HCT116 (cell line): Measurements from ENCODE around the gene NFKB2. TPM values are rescaled to one million over a fixed set of nuclear protein-coding genes. Genes with fewer than 3 reads are reported as not detected.

ENCODE experiments used
- ATAC-seq: fragments of 200-7000 bp; cut with Tn5 transposase; 2 replicates; pipeline ENCODE4 v1.9.1; 2020; ENCODE audit warnings: mild to moderate bottlenecking, moderate library complexity
- BruUV-seq: library from RNA; stranded (reverse); fragments of 400-500 nt; replicated peaks from 2 replicates; lab custom pipeline; 2021; lab: Mats Ljungman, UMichigan
- CTCF ChIA-PET: fragments of 300-600 bp; sonication (Branson Sonifier 250); formaldehyde crosslinking; loops from one replicate; lab custom pipeline; 2021; ENCODE audit warnings: antibody characterized with exemption; lab: Charles Lee
- POLR2A ChIA-PET: fragments of 300-600, 350-600 bp; sonication (Branson Sonifier 250); formaldehyde crosslinking; loops from one replicate; lab custom pipeline; 2021; ENCODE audit warnings: antibody characterized with exemption; lab: Charles Lee
- RAD21 ChIA-PET, 2 experiments: fragments of 300-600 bp; sonication (Branson Sonifier 250); formaldehyde crosslinking; loops; one replicate each; lab custom pipeline; 2023; ENCODE audit warnings: low total read pairs in 2 of 2; ENCODE audit not compliant: uncharacterized antibody in 2 of 2, unreplicated experiment in 2 of 2, low non-redundant PET in 1 of 2; lab: Charles Lee
- DNase-seq: peaks from one replicate; pipeline ENCODE4 v3.0.0-alpha.2; 2010; ENCODE audit warnings: low read depth, low spot score
- H2AFZ ChIP-seq: fragments of 200-600 bp; shearing (Covaris generic), sonication (generic); 2 replicates; pipeline ENCODE4 v1.6.1; 2017; ENCODE audit warnings: low read depth, mixed run types, mixed read lengths, antibody characterized with exemption, low read length; ENCODE audit not compliant: poor library complexity, severe bottlenecking
- H3K27ac ChIP-seq: 2 replicates; pipeline ENCODE4 v1.5.1; 2012; ENCODE audit warnings: low read depth, low read length
- H3K27me3 ChIP-seq: fragments of 200-600 bp; sonication (generic); 2 replicates; pipeline ENCODE4 v1.6.1; 2016; ENCODE audit warnings: mixed run types, low read length, mixed read lengths; ENCODE audit not compliant: insufficient read depth
- H3K36me3 ChIP-seq, 2 experiments: fragments of 200-500 bp in 1 of 2; fragments of 200-600 bp in 1 of 2; sonication (Bioruptor generic) in 1 of 2; sonication (generic) in 1 of 2; 2 replicates each; pipeline versions ENCODE4 v1.5.1 to v1.6.1; 2014 to 2016; ENCODE audit warnings: low read length in 2 of 2, inconsistent platforms in 1 of 2, mixed read lengths in 1 of 2, mixed run types in 1 of 2; ENCODE audit not compliant: insufficient read depth in 2 of 2, control insufficient read depth in 1 of 2
- H3K4me1 ChIP-seq, 2 experiments: fragments of 200-600 bp in 1 of 2; sonication (generic) in 1 of 2; 2 replicates each; pipeline versions ENCODE4 v1.5.1 to v1.6.1; 2012 to 2017; ENCODE audit warnings: low read length in 2 of 2, inconsistent platforms in 1 of 2, mild to moderate bottlenecking in 1 of 2, mixed read lengths in 1 of 2, mixed run types in 1 of 2, moderate library complexity in 1 of 2; ENCODE audit not compliant: insufficient read depth in 2 of 2, control insufficient read depth in 1 of 2
- H3K4me2 ChIP-seq: fragments of 200-600 bp; sonication (generic); 2 replicates; pipeline ENCODE4 v1.6.1; 2017; ENCODE audit warnings: mixed run types, low read length, mixed read lengths
- H3K4me3 ChIP-seq, 2 experiments: fragments of 200-600 bp in 1 of 2; sonication (generic) in 1 of 2; replicated peaks in 1 of 2; 2 replicates each; pipeline ENCODE4 v1.5.1; 2011 to 2016; ENCODE audit warnings: low read length in 2 of 2, control low read depth in 1 of 2, low read depth in 1 of 2, mild to moderate bottlenecking in 1 of 2, mixed read lengths in 1 of 2, mixed run types in 1 of 2
- H3K79me2 ChIP-seq: fragments of 200-600 bp; sonication (generic); 2 replicates; pipeline ENCODE4 v1.6.1; 2017; ENCODE audit warnings: mild to moderate bottlenecking, mixed run types, low read length, moderate library complexity, mixed read lengths; ENCODE audit not compliant: insufficient read depth
- H3K9ac ChIP-seq: fragments of 200-600 bp; sonication (generic); 2 replicates; pipeline ENCODE4 v1.6.1; 2016; ENCODE audit warnings: low read length, mixed read lengths
- H3K9me2 ChIP-seq: fragments of 200-600 bp; sonication (generic), shearing (Covaris generic); 2 replicates; pipeline ENCODE4 v1.6.1; 2017; ENCODE audit warnings: mixed run types, mild to moderate bottlenecking, moderate library complexity; ENCODE audit not compliant: insufficient read depth
- H3K9me3 ChIP-seq, 2 experiments: fragments of 200-500 bp in 1 of 2; fragments of 200-600 bp in 1 of 2; sonication (Bioruptor generic) in 1 of 2; sonication (generic) in 1 of 2; 2 replicates each; pipeline ENCODE4 v1.6.1; 2014 to 2017; ENCODE audit warnings: low read length in 2 of 2, mixed read lengths in 2 of 2, inconsistent platforms in 1 of 2, low read depth in 1 of 2, mild to moderate bottlenecking in 1 of 2, mixed run types in 1 of 2, moderate library complexity in 1 of 2; ENCODE audit not compliant: control insufficient read depth in 1 of 2, insufficient read depth in 1 of 2
- H4K20me1 ChIP-seq: fragments of 200-600 bp; sonication (generic), shearing (Covaris generic); 2 replicates; pipeline ENCODE4 v1.6.1; 2017; ENCODE audit warnings: mixed run types, mild to moderate bottlenecking, moderate library complexity; ENCODE audit not compliant: insufficient read depth
- CBX3 ChIP-seq: IDR thresholded peaks from 2 replicates; pipeline ENCODE4 v1.6.1; 2012; ENCODE audit warnings: low read depth
- CEBPB ChIP-seq: IDR thresholded peaks from 2 replicates; pipeline ENCODE4 v1.6.1; 2012; ENCODE audit warnings: low read depth
- ELF1 ChIP-seq: IDR thresholded peaks from 2 replicates; pipeline ENCODE4 v1.6.1; 2012; ENCODE audit warnings: low read depth, borderline replicate concordance
- EZH2 ChIP-seq: fragments of 200-600 bp; sonication (generic); IDR thresholded peaks from 2 replicates; pipeline ENCODE4 v1.6.1; 2017; ENCODE audit warnings: antibody characterized with exemption, mixed run types
- EZH2phosphoT487 ChIP-seq: fragments of 200-600 bp; IDR thresholded peaks from 2 replicates; pipeline ENCODE4 v1.6.1; 2018; ENCODE audit warnings: antibody characterized with exemption, borderline replicate concordance
- FOSL1 ChIP-seq: IDR thresholded peaks from 2 replicates; pipeline ENCODE4 v1.6.1; 2012; ENCODE audit warnings: low read depth
- POLR2A ChIP-seq: IDR thresholded peaks from 2 replicates; pipeline ENCODE4 v1.7.0; 2011; ENCODE audit warnings: borderline replicate concordance; ENCODE audit not compliant: insufficient read depth, insufficient read length; ENCODE audit errors: extremely low read depth
- POLR2AphosphoS5 ChIP-seq: IDR thresholded peaks from 2 replicates; pipeline ENCODE4 v1.6.1; 2011; ENCODE audit warnings: mild to moderate bottlenecking, low read depth, low read length, moderate library complexity
- SIN3A ChIP-seq: IDR thresholded peaks from 2 replicates; pipeline ENCODE4 v1.6.1; 2012; ENCODE audit warnings: low read depth
- SRF ChIP-seq: IDR thresholded peaks from 2 replicates; pipeline ENCODE4 v1.6.1; 2012; ENCODE audit warnings: low read depth
- TCF7L2 ChIP-seq: IDR thresholded peaks from 2 replicates; pipeline ENCODE4 v1.7.0; 2011; ENCODE audit warnings: borderline replicate concordance, inconsistent platforms; ENCODE audit not compliant: insufficient read depth, insufficient read length; ENCODE audit errors: extremely low read depth
- YY1 ChIP-seq: IDR thresholded peaks from 2 replicates; pipeline ENCODE4 v1.6.1; 2011; ENCODE audit warnings: low read length, low read depth, moderate library complexity, mild to moderate bottlenecking; ENCODE audit not compliant: insufficient replicate concordance; ENCODE audit errors: extremely low read depth
- ZFX ChIP-seq: fragments of 450-650 bp; IDR thresholded peaks from 2 replicates; pipeline ENCODE4 v1.6.1; 2017
- ZNF274 ChIP-seq: fragments of 200-500 bp; sonication (Bioruptor generic); IDR thresholded peaks from 2 replicates; pipeline ENCODE4 v1.6.1; 2014; ENCODE audit warnings: mild to moderate bottlenecking, low read depth, low read length, inconsistent platforms
- intact Hi-C: fragments of 100-400 bp; cut with micrococcal nuclease; formaldehyde crosslinking; loops from 2 replicates; pipeline ENCODE4 v1.10.0; 2022
- total RNA-seq: library from RNA; stranded (reverse); gene quantifications from one replicate; pipeline ENCODE4 v1.2.1, GENCODE V29; 2021; ENCODE audit not compliant: unreplicated experiment
- TF ChIP-seq, protein P1 (sequence below): IDR thresholded peaks from 2 replicates; pipeline ENCODE4 v1.6.1; 2012

Gene NFKB2
- total RNA-seq, 1 experiment from 2014 or later = 115 TPM

DNA sequence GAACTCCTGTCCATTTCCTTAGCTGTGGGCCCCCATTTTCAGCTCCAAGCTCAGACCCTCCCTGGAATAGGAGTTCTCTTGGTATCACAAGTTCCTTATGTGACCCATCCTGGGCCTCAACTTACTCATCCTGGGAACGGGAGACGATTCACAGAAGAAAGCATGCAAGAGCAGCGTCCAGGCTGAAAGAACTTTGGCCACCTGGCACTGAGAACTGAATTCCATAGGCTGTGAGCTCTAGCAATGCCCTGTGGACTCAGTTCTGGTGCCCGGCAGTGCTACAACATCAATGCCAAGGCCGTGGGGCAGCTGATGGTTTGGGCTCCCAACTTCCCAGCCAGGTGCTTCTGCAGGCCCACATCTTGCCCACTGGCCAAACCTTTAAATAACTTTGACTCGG is 40.8 kb downstream of the NFKB2 start:
- Histone ChIP-seq H3K79me2 (peaks cover 11% of the 10 kb centered on the region), H3K27me3 (peaks cover 7% of the 10 kb centered on the region; the same call in 1 of the 2 replicates), H3K9me3 (no peaks in the 10 kb centered on the region), H3K9me2 (no peaks in the 10 kb centered on the region), H3K9ac (no peak overlapping the region), H3K27ac (no peak overlapping the region), H3K4me3 (no peak overlapping the region), H2AFZ (no peak overlapping the region), H3K4me1 (peaks cover 0 to 20% of the 10 kb centered on the region in 2 experiments; a peak in 2 of 4 replicates), H3K36me3 (no peaks in the 10 kb centered on the region), H4K20me1 (no peaks in the 10 kb centered on the region), H3K4me2 (no peak overlapping the region)
- RAD21 ChIA-PET = no interaction called here
- no TSS peak for BruUV-seq
- intact Hi-C loops = no loop called here
- CTCF ChIA-PET = interaction anchor here (1.1 kb wide), 1 partner anchor 148 kb away, joined by 3 read pairs; no protein-coding TSS in a partner anchor
- ATAC-seq = no peak
- DNase-seq = no peak
- POLR2A ChIA-PET = interaction anchor here (6.6 kb wide), 1 partner anchor 15 kb away, joined by 36 read pairs; the partner anchor contains the start of gene C10orf95
- TF ChIP-seq TCF7L2 = no peak
- TF ChIP-seq CBX3 = no peak
- TF ChIP-seq, protein P1, sequence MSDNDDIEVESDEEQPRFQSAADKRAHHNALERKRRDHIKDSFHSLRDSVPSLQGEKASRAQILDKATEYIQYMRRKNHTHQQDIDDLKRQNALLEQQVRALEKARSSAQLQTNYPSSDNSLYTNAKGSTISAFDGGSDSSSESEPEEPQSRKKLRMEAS = no peak
- TF ChIP-seq SRF = no peak
- no peak for TF ChIP-seq ZFX
- no peak for TF ChIP-seq SIN3A
- no peak for TF ChIP-seq POLR2AphosphoS5
- no peak for TF ChIP-seq EZH2phosphoT487
- no peak for TF ChIP-seq POLR2A
- TF ChIP-seq CEBPB = no peak
- TF ChIP-seq ZNF274 = no peak

DNA sequence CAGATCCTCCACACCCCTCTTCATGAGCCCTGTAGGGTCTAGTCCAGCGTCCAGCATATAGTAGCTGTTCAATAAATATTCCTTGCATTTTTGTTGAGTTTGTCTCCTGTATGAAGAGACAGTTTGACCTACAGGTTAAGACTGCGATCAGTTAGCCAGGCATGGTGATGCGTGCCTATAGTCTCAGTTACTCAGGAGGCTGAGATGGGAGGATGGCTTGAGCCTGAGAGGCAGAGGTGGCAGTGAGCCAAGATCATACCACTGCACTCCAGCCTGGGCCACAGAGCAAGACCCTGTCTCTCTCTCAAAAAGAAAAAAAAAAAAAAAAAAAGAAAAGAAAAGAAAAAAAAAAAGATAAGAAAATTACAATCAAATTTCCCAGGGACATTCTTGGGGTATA is 42.0 kb downstream of the NFKB2 start:
- H3K36me3 ChIP-seq = no peaks in the 10 kb centered on the region
- peaks cover 0 to 13% of the 10 kb centered on the region in 2 experiments; a peak in 2 of 4 replicates for H3K4me1 ChIP-seq
- peaks cover 7% of the 10 kb centered on the region; the same call in 1 of the 2 replicates for H3K27me3 ChIP-seq
- no peaks in the 10 kb centered on the region for H4K20me1 ChIP-seq
- ChIA-PET RAD21 (no interaction called here), CTCF (no interaction called here), POLR2A (interaction anchor here (1.0 kb wide), 1 partner anchor 16 kb away, joined by 3 read pairs; the partner anchor contains the start of gene FBXL15)
- H3K9me2 ChIP-seq = no peaks in the 10 kb centered on the region
- H3K4me2 ChIP-seq = no peak overlapping the region
- H3K4me3 ChIP-seq = no peak overlapping the region
- ATAC-seq (no peak), DNase-seq (no peak)
- intact Hi-C loops = no loop called here
- TF ChIP-seq FOSL1 = no peak
- no peak for TF ChIP-seq YY1
- TF ChIP-seq, protein P1 = no peak
- TF ChIP-seq EZH2 = no peak
- no peak for TF ChIP-seq ELF1
- no peaks in the 10 kb centered on the region for H3K9me3 ChIP-seq
- BruUV-seq = no TSS peak
- no peak overlapping the region for H2AFZ ChIP-seq
- no peaks in the 10 kb centered on the region for H3K79me2 ChIP-seq
- no peak overlapping the region for H3K27ac ChIP-seq
- no peak overlapping the region for H3K9ac ChIP-seq
